GM10248 (cell line): ENCODE data around the gene MAPRE2.

Experiments used
- CTCF ChIA-PET: fragments of 300-600 bp; sonication (Branson Sonifier 250); formaldehyde crosslinking; extraction: SDS; loops from one replicate; lab custom pipeline; 2021; ENCODE audit warnings: antibody characterized with exemption; lab: Yijun Ruan, JAX
- POLR2A ChIA-PET: fragments of 350-650 bp; sonication (Branson Sonifier 250); formaldehyde crosslinking; extraction: SDS; loops from one replicate; lab custom pipeline; 2020; ENCODE audit warnings: antibody characterized with exemption; lab: Yijun Ruan, JAX
- DNase-seq: peaks from one replicate; pipeline ENCODE4 v3.0.0; 2012; ENCODE audit errors: extremely low spot score
- CTCF ChIP-seq: IDR thresholded peaks from 2 replicates; pipeline ENCODE4 v1.5.1; 2012; ENCODE audit warnings: mild to moderate bottlenecking, low read depth; ENCODE audit errors: extremely low read depth, missing control alignments, control extremely low read depth

The MAPRE2 gene

DNA sequence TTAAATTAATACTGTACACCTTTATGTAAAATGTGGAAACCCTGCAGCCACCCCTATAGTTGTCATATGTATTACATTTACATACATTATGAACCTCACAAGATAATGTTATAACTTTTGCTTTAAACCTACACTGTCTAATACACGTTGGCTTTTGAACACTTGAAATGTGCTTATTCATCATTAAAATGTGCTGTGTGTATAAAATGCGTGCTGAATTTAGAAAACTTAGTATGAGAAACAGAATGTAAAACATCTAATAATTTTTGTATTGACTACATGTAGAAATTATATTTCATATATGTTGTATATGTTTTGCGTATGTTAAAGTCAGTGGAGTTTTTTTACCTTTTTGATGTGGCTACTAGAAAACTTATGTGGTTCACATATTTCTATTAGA, 68.8 kb downstream of the MAPRE2 start:
- CTCF ChIA-PET, result interaction anchor here (1.1 kb wide), 1 partner anchor 11 kb away, joined by 4 read pairs; no protein-coding TSS in a partner anchor
- no peak for DNase-seq
- TF ChIP-seq CTCF, result no peak
- POLR2A ChIA-PET, result no interaction called here

DNA sequence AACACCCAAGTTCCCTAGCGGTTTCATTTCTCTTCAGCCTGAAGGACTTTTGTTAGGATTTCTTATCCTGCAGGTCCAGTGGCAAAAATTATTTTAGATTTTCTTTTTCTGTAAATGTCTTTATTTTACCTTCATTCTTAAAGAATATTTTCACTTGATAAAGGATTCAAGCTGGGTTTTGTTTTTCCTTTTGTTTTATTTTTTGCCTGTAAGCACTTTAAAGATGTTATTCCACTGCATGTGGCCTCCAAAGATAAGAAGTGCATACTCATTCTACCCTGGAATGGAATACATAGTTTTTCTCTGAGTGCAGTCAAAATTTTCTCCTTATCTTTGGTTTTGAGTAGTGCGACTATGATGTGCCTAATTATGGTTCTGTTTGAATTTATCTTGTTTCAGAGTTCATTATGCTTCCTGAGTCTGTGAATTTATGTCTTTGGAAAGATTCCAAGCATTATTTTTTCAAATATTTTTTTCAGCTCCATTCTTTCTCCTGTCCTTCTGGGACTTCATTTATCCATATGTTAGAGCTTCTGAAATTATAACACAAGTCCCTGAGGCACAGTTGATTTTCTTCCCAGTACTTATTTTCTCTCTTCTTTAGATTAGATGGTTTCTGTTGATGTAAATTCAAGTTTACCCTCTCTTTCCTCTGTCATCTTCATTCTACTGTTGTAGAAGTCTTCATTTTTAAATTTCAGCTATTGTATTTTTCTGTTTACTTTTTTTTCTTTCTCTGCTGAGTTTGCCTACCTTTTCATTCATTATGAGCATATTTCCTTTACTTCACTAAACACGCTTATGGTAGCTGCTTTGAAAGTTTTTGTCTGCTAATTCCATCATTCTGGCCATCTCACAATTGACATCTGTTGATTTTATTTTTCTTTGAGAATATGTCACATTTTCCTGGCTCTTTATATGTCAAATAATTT, 69.6 kb downstream of the MAPRE2 start:
- no peak for DNase-seq
- POLR2A ChIA-PET, result no interaction called here
- TF ChIP-seq CTCF, result no peak
- CTCF ChIA-PET, result interaction anchor here (1.1 kb wide), 1 partner anchor 10 kb away, joined by 4 read pairs; no protein-coding TSS in a partner anchor

DNA sequence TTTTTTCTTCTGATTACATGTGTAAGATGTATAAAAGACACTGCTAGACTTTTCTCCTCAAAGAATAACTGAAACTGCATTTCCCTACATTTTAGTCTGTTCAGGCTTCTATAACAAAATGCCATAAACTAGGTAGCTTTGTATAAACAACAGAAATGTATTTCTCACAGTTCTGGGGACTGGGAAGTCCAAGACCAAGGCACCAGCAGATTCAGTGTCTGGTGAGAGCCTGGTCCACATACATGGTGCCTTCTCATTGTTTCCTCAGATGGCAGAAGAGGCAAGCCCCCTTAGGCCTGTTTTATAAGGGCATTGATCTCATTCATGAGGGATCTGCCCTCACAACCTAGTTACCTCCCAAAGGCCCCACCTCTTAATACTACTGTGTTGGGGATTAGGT, 71.5 kb downstream of the MAPRE2 start:
- no peak for TF ChIP-seq CTCF
- POLR2A ChIA-PET, result no interaction called here
- no peak for DNase-seq
- CTCF ChIA-PET, result no interaction called here

GRCh38 chr18:35114305-35114704, 73.1 kb downstream of the MAPRE2 start:
- ChIA-PET POLR2A (no interaction called here), CTCF (interaction anchor here (1.3 to 3.3 kb wide), 6 partner anchors 10 to 107 kb away, joined by 4 to 14 read pairs (median 6); no protein-coding TSS in a partner anchor)
- no peak for TF ChIP-seq CTCF
- no peak for DNase-seq

DNA sequence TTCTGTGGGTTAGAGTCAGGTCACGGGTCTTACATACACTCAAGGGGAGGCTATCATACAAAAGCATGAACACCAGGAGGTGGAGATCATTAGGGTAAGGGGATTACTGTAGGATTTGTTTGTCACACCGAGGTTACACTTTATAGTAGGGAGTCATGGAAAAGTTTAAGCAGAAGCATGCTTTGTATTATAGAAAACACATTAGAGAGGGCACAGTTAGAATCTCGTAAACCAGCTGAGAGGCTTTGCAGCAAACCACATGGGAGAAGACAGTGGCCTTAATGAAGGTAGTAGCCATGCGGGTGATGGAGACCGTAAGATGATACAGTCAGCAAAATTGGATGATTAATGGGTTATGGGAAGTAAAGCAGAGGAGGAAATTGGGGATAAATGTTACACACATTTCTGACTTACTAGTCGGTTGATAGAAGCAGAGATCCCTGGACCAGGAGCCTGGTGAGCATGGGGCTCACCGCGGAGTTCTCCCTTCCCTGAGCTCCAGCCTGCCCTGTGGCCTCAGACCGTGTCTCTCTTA, 75.6 kb downstream of the MAPRE2 start:
- POLR2A ChIA-PET, result no interaction called here
- CTCF ChIA-PET, result no interaction called here

More for the DNA sequence above, 75.6 kb downstream of the MAPRE2 start:
- DNase-seq, result no peak
- no peak for TF ChIP-seq CTCF
